HepG2 (cell line): ENCODE results near the gene SKA2. TPM values are rescaled to one million over a fixed set of nuclear protein-coding genes. Genes with fewer than 3 reads are reported as not detected.

Experiments
- CHCHD3 ChIP-seq: sonication (generic); formaldehyde crosslinking; IDR thresholded peaks from 2 replicates; pipeline ENCODE4 v1.8.0; 2022; ENCODE audit warnings: mild to moderate bottlenecking, missing genetic modification reagents, moderate library complexity
- EHMT2 ChIP-seq: fragments of 200-600 bp; sonication (generic); IDR thresholded peaks from 2 replicates; pipeline ENCODE4 v1.7.0; 2017; ENCODE audit warnings: antibody characterized with exemption, low read depth, low read length, borderline replicate concordance
- FOXP1 ChIP-seq, 2 experiments: fragments of 450-650 bp in 1 of 2; IDR thresholded peaks; 2 replicates each; pipeline ENCODE4 v1.6.1; 2017 to 2018; ENCODE audit warnings: antibody characterized with exemption in 1 of 2
- HDAC2 ChIP-seq: sonication (generic); formaldehyde crosslinking; IDR thresholded peaks from 2 replicates; pipeline ENCODE4 v1.4.0; 2020; ENCODE audit warnings: missing genetic modification reagents
- MBNL3 ChIP-seq: fragments of 250-450 bp; sonication (Bioruptor Pico); conservative IDR thresholded peaks from 2 replicates; pipeline ENCODE4 v1.8.0; 2022; ENCODE audit warnings: mild to moderate bottlenecking, inconsistent platforms
- MXD3 ChIP-seq: IDR thresholded peaks from 2 replicates; pipeline ENCODE4 v1.6.1; 2016; ENCODE audit warnings: mild to moderate bottlenecking, missing biosample characterization, missing genetic modification reagents
- NFYC ChIP-seq: IDR thresholded peaks from 2 replicates; pipeline ENCODE4 v1.6.1; 2016; ENCODE audit warnings: missing genetic modification reagents, missing compliant biosample characterization
- PAWR ChIP-seq: sonication (generic); formaldehyde crosslinking; IDR thresholded peaks from 2 replicates; pipeline ENCODE4 v1.4.0; 2020; ENCODE audit warnings: missing genetic modification reagents, mild to moderate bottlenecking, borderline replicate concordance
- POLR2AphosphoS5 ChIP-seq: IDR thresholded peaks from 2 replicates; pipeline ENCODE4 v1.6.1; 2012; ENCODE audit warnings: low read depth, low read length
- RAD51 ChIP-seq: fragments of 450-650 bp; IDR thresholded peaks from 2 replicates; pipeline ENCODE4 v1.6.1; 2016; ENCODE audit warnings: borderline replicate concordance
- SMARCE1 ChIP-seq: fragments of 450-650 bp; IDR thresholded peaks from 2 replicates; pipeline ENCODE4 v1.6.1; 2017; ENCODE audit warnings: borderline replicate concordance
- SYNCRIP ChIP-seq: fragments of 200-400 bp; formaldehyde crosslinking; IDR thresholded peaks from 2 replicates; pipeline ENCODE4 v1.6.1; 2018; ENCODE audit warnings: mild to moderate bottlenecking, low read depth, low read length; ENCODE audit not compliant: insufficient read depth
- ZNF17 ChIP-seq: sonication (generic); formaldehyde crosslinking; IDR thresholded peaks from 2 replicates; pipeline ENCODE4 v1.5.0; 2020; ENCODE audit warnings: mild to moderate bottlenecking, missing genetic modification reagents
- ZNF674 ChIP-seq: sonication (generic); formaldehyde crosslinking; IDR thresholded peaks from 2 replicates; pipeline ENCODE4 v1.5.0; 2020; ENCODE audit warnings: low read depth, mild to moderate bottlenecking, missing genetic modification reagents
- ZNF737 ChIP-seq: sonication (generic); formaldehyde crosslinking; IDR thresholded peaks from 2 replicates; pipeline ENCODE4 v1.5.0; 2020; ENCODE audit warnings: missing genetic modification reagents, mild to moderate bottlenecking, borderline replicate concordance
- ZNF766 ChIP-seq: sonication (generic); formaldehyde crosslinking; IDR thresholded peaks from 2 replicates; pipeline ENCODE4 v1.5.0; 2020; ENCODE audit warnings: missing genetic modification reagents, borderline replicate concordance
- polyA plus RNA-seq, 8 experiments: library from polyadenylated mRNA; depleted of rRNA in 3 of 8; stranded (reverse) in 7 of 8; unstranded in 1 of 8; fragments of >200 nt; fragmentation: Illumina TruSeq in 4 of 8; extraction: Trizol in 4 of 8; gene quantifications; 2 replicates each; pipeline versions ENCODE4 v1.2.1 to v1.2.3, GENCODE V29; 2011 to 2016; ENCODE audit warnings: low read depth in 4 of 8, missing spikeins in 1 of 8, mixed read lengths in 1 of 8; ENCODE audit not compliant: insufficient read depth in 1 of 8
- total RNA-seq, 5 experiments: library from RNA; depleted of rRNA; stranded (reverse); fragments of >200 nt; fragmentation: Illumina TruSeq; extraction: Trizol; gene quantifications; 2 replicates each; pipeline ENCODE4 v1.2.3, GENCODE V29; 2016; ENCODE audit warnings: low read depth in 1 of 5
- TF ChIP-seq, protein P1 (sequence below): sonication (generic); formaldehyde crosslinking; IDR thresholded peaks from 2 replicates; pipeline ENCODE4 v1.5.0; 2020; ENCODE audit warnings: missing genetic modification reagents
- TF ChIP-seq, protein P2 (sequence below): sonication (generic); formaldehyde crosslinking; IDR thresholded peaks from 2 replicates; pipeline ENCODE4 v1.4.0; 2020; ENCODE audit warnings: missing genetic modification reagents
- TF ChIP-seq, protein P3 (sequence below): sonication (generic); formaldehyde crosslinking; IDR thresholded peaks from 2 replicates; pipeline ENCODE4 v1.5.0; 2020; ENCODE audit warnings: mild to moderate bottlenecking, missing genetic modification reagents, borderline replicate concordance
- TF ChIP-seq, protein P4 (sequence below): sonication (generic); formaldehyde crosslinking; IDR thresholded peaks from 2 replicates; pipeline ENCODE4 v1.8.0; 2022; ENCODE audit warnings: missing genetic modification reagents, mild to moderate bottlenecking, moderate library complexity, borderline replicate concordance

Gene SKA2
- total and polyA plus RNA-seq, 2 of the 13 experiments (the other 11 are each of a cell fraction or from before 2014, with no cell fraction given), result 18.6 to 91.8 TPM

DNA sequence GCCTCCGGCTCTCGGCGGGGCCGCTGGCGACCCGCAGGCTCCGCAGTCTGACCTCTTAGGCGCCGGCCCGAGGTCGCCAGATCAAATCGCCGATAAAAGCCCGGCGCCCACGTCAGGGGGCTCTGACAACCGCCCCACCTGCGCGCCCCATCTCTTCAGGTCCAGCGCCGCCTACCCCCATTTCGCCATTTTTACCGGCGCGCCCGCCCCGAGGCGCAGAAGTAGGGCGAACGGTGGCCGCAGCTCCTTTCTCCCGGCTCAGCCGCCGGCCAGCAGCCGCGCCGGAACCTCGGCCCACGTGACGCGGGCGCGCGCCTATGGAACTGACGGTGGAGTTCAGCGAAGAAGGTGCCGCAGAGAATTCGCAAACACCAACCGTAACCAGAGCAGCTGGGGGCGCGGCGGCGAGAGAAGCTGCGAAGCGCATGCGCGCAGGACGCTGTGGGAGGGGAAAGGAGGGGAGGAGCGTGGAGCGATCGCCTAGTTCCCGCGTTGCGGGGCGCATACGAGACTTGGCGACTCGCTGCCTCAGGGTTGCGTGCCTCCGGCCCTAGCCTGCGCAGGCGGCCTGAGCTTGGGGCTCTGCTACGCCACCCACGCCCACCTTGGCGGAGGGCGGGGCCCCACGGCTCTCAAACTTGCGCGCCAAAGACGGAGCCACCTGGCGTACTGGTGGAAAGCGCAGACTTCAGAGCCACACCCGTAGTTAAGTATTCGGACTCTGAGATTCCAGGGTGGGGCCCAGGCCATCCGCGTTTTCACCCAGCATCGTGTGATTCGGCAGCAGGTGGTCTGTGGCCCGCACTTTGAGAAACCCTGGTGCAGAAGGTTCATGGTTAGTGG lies 48.3 kb downstream of the SKA2 start, which contains the start of gene TRIM37 (continued):
- TF ChIP-seq SYNCRIP, result no peak
- no peak for TF ChIP-seq CHCHD3 (CRISPR knock-in tag)
- no peak for TF ChIP-seq PAWR (CRISPR knock-in tag)
- TF ChIP-seq ZNF674 (CRISPR knock-in tag), result peak; percentile 95; the same call in 1 of the 2 replicates
- TF ChIP-seq ZNF17 (CRISPR knock-in tag), result no peak
- peak; percentile 90; the same call in 1 of the 2 replicates for TF ChIP-seq ZNF766
- 0 out of 2 replicates have a peak, but pooled peaks have one; percentile 92 for TF ChIP-seq ZNF737 (CRISPR knock-in tag)
- TF ChIP-seq, protein P1, sequence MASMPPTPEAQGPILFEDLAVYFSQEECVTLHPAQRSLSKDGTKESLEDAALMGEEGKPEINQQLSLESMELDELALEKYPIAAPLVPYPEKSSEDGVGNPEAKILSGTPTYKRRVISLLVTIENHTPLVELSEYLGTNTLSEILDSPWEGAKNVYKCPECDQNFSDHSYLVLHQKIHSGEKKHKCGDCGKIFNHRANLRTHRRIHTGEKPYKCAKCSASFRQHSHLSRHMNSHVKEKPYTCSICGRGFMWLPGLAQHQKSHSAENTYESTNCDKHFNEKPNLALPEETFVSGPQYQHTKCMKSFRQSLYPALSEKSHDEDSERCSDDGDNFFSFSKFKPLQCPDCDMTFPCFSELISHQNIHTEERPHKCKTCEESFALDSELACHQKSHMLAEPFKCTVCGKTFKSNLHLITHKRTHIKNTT, result 0 out of 2 replicates have a peak, but pooled peaks have one; percentile 5
- TF ChIP-seq, protein P2, sequence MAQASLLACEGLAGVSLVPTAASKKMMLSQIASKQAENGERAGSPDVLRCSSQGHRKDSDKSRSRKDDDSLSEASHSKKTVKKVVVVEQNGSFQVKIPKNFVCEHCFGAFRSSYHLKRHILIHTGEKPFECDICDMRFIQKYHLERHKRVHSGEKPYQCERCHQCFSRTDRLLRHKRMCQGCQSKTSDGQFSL (CRISPR knock-in tag), result 0 out of 2 replicates have a peak, but pooled peaks have one; percentile 30
- peak; percentile 94 for TF ChIP-seq RAD51
- TF ChIP-seq, protein P3, sequence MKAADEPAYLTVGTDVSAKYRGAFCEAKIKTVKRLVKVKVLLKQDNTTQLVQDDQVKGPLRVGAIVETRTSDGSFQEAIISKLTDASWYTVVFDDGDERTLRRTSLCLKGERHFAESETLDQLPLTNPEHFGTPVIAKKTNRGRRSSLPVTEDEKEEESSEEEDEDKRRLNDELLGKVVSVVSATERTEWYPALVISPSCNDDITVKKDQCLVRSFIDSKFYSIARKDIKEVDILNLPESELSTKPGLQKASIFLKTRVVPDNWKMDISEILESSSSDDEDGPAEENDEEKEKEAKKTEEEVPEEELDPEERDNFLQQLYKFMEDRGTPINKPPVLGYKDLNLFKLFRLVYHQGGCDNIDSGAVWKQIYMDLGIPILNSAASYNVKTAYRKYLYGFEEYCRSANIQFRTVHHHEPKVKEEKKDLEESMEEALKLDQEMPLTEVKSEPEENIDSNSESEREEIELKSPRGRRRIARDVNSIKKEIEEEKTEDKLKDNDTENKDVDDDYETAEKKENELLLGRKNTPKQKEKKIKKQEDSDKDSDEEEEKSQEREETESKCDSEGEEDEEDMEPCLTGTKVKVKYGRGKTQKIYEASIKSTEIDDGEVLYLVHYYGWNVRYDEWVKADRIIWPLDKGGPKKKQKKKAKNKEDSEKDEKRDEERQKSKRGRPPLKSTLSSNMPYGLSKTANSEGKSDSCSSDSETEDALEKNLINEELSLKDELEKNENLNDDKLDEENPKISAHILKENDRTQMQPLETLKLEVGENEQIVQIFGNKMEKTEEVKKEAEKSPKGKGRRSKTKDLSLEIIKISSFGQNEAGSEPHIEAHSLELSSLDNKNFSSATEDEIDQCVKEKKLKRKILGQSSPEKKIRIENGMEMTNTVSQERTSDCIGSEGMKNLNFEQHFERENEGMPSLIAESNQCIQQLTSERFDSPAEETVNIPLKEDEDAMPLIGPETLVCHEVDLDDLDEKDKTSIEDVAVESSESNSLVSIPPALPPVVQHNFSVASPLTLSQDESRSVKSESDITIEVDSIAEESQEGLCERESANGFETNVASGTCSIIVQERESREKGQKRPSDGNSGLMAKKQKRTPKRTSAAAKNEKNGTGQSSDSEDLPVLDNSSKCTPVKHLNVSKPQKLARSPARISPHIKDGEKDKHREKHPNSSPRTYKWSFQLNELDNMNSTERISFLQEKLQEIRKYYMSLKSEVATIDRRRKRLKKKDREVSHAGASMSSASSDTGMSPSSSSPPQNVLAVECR (CRISPR knock-in tag), result peak; percentile 99
- TF ChIP-seq HDAC2 (CRISPR knock-in tag), result peak; percentile 69
- peak; percentile 73 for TF ChIP-seq POLR2AphosphoS5
- no peak for TF ChIP-seq SMARCE1
- TF ChIP-seq MBNL3 (CRISPR knock-in tag), result no peak
- TF ChIP-seq MXD3, result peak; percentile 39
- TF ChIP-seq EHMT2, result no peak
- TF ChIP-seq, protein P4, sequence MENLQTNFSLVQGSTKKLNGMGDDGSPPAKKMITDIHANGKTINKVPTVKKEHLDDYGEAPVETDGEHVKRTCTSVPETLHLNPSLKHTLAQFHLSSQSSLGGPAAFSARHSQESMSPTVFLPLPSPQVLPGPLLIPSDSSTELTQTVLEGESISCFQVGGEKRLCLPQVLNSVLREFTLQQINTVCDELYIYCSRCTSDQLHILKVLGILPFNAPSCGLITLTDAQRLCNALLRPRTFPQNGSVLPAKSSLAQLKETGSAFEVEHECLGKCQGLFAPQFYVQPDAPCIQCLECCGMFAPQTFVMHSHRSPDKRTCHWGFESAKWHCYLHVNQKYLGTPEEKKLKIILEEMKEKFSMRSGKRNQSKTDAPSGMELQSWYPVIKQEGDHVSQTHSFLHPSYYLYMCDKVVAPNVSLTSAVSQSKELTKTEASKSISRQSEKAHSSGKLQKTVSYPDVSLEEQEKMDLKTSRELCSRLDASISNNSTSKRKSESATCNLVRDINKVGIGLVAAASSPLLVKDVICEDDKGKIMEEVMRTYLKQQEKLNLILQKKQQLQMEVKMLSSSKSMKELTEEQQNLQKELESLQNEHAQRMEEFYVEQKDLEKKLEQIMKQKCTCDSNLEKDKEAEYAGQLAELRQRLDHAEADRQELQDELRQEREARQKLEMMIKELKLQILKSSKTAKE (CRISPR knock-in tag), result no peak
- TF ChIP-seq FOXP1 (IDR thresholded peaks at IDR 0.05), result no peak
- TF ChIP-seq FOXP1 (CRISPR knock-in tag; IDR thresholded peaks at IDR 0.05), result 0 out of 2 replicates have a peak, but pooled peaks have one; percentile 7
- peak; percentile 59 for TF ChIP-seq NFYC
